Small intestine (tissue), 7 donors: ENCODE results near the gene CLASRP. TPM values are rescaled to one million over a fixed set of nuclear protein-coding genes. Genes with fewer than 3 reads are reported as not detected.
"Not testable (repeated sequence)": the region's sequence is repeated elsewhere in the genome, so short reads cannot be mapped to it uniquely, and the experiment has no call there.

Source experiments
- DNase-seq, 2 donors: peaks; one replicate each; pipeline versions ENCODE4 v3.0.0 to v3.0.0-alpha.2; 2013
- FAIRE-seq: peaks from 2 replicates; lab custom pipeline; 2012; peaks lifted over from hg19 to GRCh38; lab: Jason Lieb, UNC
- H3K27ac ChIP-seq, 3 donors: one replicate each; pipeline ENCODE4 v1.5.1; 2013; ENCODE audit warnings: low read length in 2 of 3, mild to moderate bottlenecking in 2 of 3, control low read depth in 1 of 3, inconsistent platforms in 1 of 3, low read depth in 1 of 3, moderate library complexity in 1 of 3
- H3K27me3 ChIP-seq, 3 donors: one replicate each; pipeline ENCODE4 v1.6.1; 2013; ENCODE audit warnings: low read length in 3 of 3, inconsistent platforms in 1 of 3; ENCODE audit not compliant: control insufficient read depth in 3 of 3, insufficient read depth in 3 of 3
- H3K36me3 ChIP-seq, 3 donors: one replicate each; pipeline ENCODE4 v1.6.1; 2013; ENCODE audit warnings: low read length in 3 of 3, inconsistent platforms in 1 of 3, low read depth in 1 of 3, mild to moderate bottlenecking in 1 of 3, moderate library complexity in 1 of 3; ENCODE audit not compliant: control insufficient read depth in 3 of 3, insufficient read depth in 2 of 3
- H3K4me1 ChIP-seq, 3 donors: one replicate each; pipeline ENCODE4 v1.6.1; 2013; ENCODE audit warnings: low read length in 2 of 3, inconsistent platforms in 1 of 3, low read depth in 1 of 3, mild to moderate bottlenecking in 1 of 3, moderate library complexity in 1 of 3; ENCODE audit not compliant: control insufficient read depth in 3 of 3, insufficient read depth in 2 of 3
- H3K4me3 ChIP-seq, 3 donors: one replicate each; pipeline ENCODE4 v1.5.1; 2013; ENCODE audit warnings: low read length in 3 of 3, control low read depth in 1 of 3, inconsistent platforms in 1 of 3, low read depth in 1 of 3, mild to moderate bottlenecking in 1 of 3, moderate library complexity in 1 of 3
- H3K9me3 ChIP-seq, 2 donors: one replicate each; pipeline ENCODE4 v1.6.1; 2013; ENCODE audit warnings: low read depth in 1 of 2, low read length in 1 of 2; ENCODE audit not compliant: control insufficient read depth in 2 of 2, insufficient read depth in 1 of 2
- WGBS, 3 donors: extraction: QIAGEN DNeasy Blood & Tissue Kit; methylation state at CpG; one replicate each; pipeline ENCODE4 v1.1.7; 2013; 5-methylcytosine and 5-hydroxymethylcytosine counted together
- polyA plus RNA-seq, 4 donors: library from polyadenylated mRNA; stranded (reverse) in 3 of 4; unstranded in 1 of 4; fragments of 200-250 nt in 3 of 4; fragments of 120-200 nt in 1 of 4; gene quantifications; one replicate each; pipeline versions ENCODE4 v1.2.1 to v1.2.3, GENCODE V29; 2013
- donor health status: healthy with polysubstance abuse.
- donor health status: control.
- donor health status: control.
- donor health status: Bipolar disorder and iron deficiency.
- donor health status: healthy.

Gene CLASRP
- polyA plus RNA-seq, 4 donors: 55.3 to 117 (median 80.4) TPM

DNA sequence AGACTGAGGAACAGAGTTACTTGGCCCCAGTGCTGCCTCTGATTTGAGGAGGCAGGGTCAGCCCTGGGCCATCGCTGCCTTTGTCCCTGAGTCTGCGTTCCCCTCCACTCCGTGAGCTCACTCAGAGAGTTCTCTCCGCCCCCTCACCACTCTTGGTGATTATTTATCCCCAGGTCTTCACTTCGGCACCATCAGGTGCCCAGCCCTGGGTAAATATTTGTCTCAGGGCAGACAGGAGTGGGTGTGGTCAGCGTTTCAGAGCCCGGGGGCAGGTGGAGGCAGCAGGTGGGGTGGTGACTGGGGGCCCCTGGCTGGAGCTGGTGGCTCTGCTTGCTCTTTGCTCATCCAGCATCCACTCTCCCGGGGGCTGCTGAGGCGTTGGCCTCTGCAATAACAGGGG is 74.8 kb downstream of the CLASRP start:
- peak; percentile 74 to 83 for DNase-seq
- H3K27ac ChIP-seq: peak overlapping the region; percentile 14 to 83 (median 68)
- H3K4me3 ChIP-seq: peak overlapping the region in 1 of 3 donors; percentile 8
- peaks cover 11 to 67% (median 12%) of the 10 kb centered on the region in 3 donors for H3K4me1 ChIP-seq
- no peak for FAIRE-seq
- WGBS, 3 donors: 15 to 53% (median 28%) methylated on average over 9 of the region's 9 CpGs
- H3K9me3 ChIP-seq: no peaks in the 10 kb centered on the region
- H3K27me3 ChIP-seq: no peaks in the 10 kb centered on the region
- peaks cover 0 to 54% (median 0%) of the 10 kb centered on the region in 3 donors for H3K36me3 ChIP-seq

DNA sequence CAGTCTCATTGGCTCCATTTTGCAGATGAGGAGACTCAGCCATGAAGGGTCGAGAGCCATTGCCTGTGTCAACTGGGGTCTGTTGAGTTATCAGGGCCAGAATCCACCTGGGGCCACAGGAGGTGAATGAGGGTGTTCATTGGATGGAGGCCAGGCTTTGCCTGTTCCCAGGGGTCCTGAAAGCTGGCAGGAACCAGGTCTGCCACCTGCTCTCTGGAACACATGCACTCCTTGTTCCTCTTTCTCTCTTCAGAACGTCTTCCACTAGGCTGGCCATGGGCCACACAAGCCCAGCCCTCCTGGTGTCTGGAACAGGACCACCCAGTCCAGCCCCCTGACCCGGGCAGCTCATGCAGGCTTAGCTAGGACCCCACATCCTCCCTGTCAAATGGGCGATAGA is 75.3 kb downstream of the CLASRP start:
- FAIRE-seq (no peak), DNase-seq (no peak)
- 57 to 62% (median 61%) methylated on average over 4 of the region's 4 CpGs for WGBS, 3 donors
- Histone ChIP-seq H3K27ac (peak overlapping the region; percentile 14 to 83 (median 30)), H3K36me3 (peaks cover 0 to 53% (median 0%) of the 10 kb centered on the region in 3 donors), H3K9me3 (no peaks in the 10 kb centered on the region), H3K4me3 (no peak overlapping the region), H3K27me3 (no peaks in the 10 kb centered on the region), H3K4me1 (peaks cover 11 to 67% (median 12%) of the 10 kb centered on the region in 3 donors)

DNA sequence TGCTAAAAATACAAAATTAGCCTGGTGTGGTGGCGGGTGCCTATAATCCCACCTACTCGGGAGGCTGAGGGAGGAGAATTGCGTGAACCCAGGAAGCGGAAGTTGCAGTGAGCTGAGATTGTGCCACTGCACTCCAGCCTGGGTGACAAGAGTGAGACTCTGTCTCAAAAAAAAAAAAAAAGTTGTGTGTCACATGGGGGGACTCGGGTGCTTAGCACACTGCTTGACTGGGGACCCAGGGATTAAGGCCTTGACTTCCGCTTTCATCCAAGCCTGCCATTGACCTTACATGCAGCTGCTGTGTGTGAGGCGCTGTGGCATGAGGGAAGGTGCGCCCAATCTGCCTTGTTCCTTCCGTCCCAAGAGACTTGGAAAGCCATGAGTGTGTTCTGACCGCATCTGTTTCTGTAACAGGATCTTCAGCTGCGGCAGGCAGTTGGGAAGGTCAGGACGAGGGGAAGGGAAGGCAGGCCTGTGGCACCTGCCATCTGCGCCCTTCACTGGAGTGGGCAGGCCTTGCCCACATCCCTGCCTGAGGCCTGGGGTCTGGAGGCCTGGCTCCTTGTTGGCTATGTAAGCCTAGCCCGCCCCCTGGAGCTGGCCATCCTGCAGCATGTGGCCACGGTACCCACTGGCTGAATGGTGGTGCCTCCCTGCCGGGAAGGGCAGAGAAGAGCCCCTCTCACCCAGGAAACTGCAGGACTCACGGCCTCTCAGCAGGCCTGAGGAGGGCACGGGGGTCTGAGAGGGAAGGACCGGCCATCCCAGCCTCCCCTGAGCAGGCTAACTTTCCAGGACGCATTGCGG is 77.2 kb downstream of the CLASRP start:
- FAIRE-seq (no peak), DNase-seq (no peak)
- WGBS, 3 donors: 93 to 97% (median 95%) methylated on average over 21 of the region's 21 CpGs
- Histone ChIP-seq H3K27ac (no peak overlapping the region), H3K27me3 (no peaks in the 10 kb centered on the region), H3K4me1 (peaks cover 11 to 69% (median 12%) of the 10 kb centered on the region in 3 donors), H3K4me3 (no peak overlapping the region), H3K36me3 (peaks cover 0 to 47% (median 0%) of the 10 kb centered on the region in 3 donors), H3K9me3 (no peaks in the 10 kb centered on the region)

DNA sequence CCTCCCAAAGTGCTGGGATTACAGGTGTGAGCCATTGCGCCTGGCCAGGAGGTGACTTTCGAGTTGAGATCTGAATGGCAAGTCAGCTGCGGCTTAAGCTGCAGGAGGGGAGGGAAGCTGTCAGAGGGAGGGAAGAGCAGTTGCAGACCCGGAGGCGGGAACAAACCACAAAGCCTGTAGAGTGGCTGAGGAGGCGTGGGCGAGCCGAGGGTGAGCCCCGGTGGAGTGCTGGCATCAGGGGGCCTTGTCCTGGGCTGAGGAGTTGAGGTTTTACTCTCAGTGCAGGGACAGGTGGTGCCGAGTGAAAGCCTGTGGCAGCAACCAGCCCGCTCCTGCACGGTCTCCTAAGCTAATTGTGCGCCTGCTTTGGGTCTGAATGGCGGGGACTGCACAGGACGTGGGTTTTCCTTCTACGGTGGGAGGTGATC is 78.3 kb downstream of the CLASRP start:
- WGBS, 3 donors: 51 to 52% (median 52%) methylated on average over 16 of the region's 16 CpGs
- FAIRE-seq (no peak), DNase-seq (no peak)
- no peak overlapping the region for H3K4me3 ChIP-seq
- H3K4me1 ChIP-seq: peaks cover 11 to 72% (median 11%) of the 10 kb centered on the region in 3 donors
- H3K27me3 ChIP-seq: no peaks in the 10 kb centered on the region
- no peaks in the 10 kb centered on the region for H3K9me3 ChIP-seq
- H3K27ac ChIP-seq: peak overlapping the region in 1 of 3 donors; percentile 29
- peaks cover 0 to 52% (median 0%) of the 10 kb centered on the region in 3 donors for H3K36me3 ChIP-seq

DNA sequence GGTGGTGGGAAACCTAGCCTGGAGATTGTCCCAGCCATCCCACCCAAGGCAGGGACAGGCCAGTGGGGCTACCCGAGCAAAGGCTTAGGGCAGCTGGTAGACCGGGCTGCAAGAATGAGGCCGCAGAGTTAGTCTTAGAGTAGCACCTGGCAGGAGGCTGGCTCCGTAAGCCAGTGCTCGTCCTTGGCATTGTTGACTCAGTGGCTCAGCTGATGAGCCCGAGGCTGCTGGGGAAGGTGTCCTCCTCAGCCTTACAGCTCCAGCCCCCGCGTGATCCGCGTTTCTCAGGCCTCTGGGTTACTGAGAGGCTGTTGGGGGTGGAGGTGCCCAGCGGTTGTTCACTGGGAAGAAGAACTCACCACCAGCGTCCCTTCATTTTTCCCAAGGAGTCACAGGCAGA is 78.8 kb downstream of the CLASRP start:
- Histone ChIP-seq H3K4me3 (no peak overlapping the region), H3K36me3 (peaks cover 0 to 53% (median 0%) of the 10 kb centered on the region in 3 donors), H3K27ac (peak overlapping the region in 1 of 3 donors; percentile 29), H3K27me3 (no peaks in the 10 kb centered on the region), H3K4me1 (peaks cover 7 to 69% (median 7%) of the 10 kb centered on the region in 3 donors), H3K9me3 (no peaks in the 10 kb centered on the region)
- WGBS, 3 donors: 22 to 61% (median 37%) methylated on average over 12 of the region's 12 CpGs
- FAIRE-seq (no peak), DNase-seq (no peak)

DNA sequence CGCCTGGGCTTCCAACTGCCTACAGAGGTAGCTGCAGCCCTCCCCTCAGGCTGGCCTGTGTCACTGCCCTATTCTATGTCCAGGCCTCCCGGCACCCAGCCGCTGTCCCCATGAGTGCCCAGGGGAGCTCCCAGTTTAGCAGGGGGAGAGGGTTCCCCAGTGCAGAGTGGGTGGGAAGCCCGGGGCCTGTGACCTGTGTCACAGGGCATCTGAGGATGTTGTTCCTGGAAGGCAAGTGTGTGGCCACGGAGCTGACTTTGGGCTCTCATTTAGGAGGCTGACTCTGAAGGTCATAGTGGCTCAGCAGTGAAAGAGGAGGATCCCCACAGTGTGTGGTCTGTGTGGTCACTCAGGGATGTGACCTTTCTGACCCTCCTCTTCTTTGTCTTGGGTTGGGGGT is 79.3 kb downstream of the CLASRP start:
- FAIRE-seq: no peak
- 63 to 67% (median 65%) methylated on average over 5 of the region's 5 CpGs for WGBS, 3 donors
- Histone ChIP-seq H3K4me1 (peaks cover 3 to 66% (median 6%) of the 10 kb centered on the region in 3 donors), H3K36me3 (peaks cover 0 to 55% (median 0%) of the 10 kb centered on the region in 3 donors), H3K4me3 (no peak overlapping the region), H3K27ac (peak overlapping the region; percentile 24 to 74 (median 29)), H3K9me3 (no peaks in the 10 kb centered on the region), H3K27me3 (no peaks in the 10 kb centered on the region)
- DNase-seq: no peak

DNA sequence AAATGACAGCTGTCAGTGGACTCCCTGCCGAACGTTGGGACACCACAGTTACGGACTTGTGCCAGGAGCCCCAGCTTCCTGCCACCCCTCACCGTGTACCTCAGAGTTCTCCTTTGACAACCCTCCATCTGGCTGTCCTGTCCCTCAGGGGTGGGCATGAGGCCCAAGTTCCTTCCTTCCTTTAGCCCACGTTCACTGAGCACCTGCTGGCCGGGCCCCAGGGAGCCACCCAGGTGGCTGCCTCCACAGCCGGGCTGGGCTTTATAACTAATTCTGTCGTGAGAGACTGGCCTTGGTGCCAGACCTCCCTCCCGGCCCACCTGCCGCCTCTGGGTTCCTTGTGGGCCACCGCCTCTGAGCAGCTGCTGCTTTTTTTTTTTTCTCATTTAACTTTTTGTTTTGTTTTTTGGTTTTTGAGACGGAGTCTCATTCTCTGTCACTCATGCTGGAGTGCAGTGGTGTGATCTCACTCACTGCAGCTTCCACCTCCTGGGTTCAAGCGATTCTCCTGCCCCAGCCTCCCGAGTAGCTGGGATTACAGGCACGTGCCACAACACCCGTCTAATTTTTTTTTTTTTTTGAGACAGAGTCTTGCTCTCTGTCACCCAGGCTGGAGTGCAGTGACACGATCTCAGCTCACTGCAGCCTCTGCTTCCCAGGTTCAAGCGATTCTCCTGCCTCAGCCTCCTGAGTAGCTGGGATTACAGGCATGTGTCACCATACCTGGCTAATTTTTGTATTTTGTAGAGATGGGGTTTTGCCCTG is 79.9 kb downstream of the CLASRP start:
- not testable (repeated sequence) for H3K4me3 ChIP-seq, FAIRE-seq, H3K27me3 ChIP-seq, DNase-seq, H3K9me3 ChIP-seq
- peaks cover 0 to 59% (median 0%) of the 10 kb centered on the region in 3 donors for H3K36me3 ChIP-seq
- WGBS, 3 donors: 13 to 37% (median 22%) methylated on average over 18 of the region's 18 CpGs
- H3K4me1 ChIP-seq: peaks cover 0 to 66% (median 6%) of the 10 kb centered on the region in 3 donors
- H3K27ac ChIP-seq: peak overlapping the region; percentile 24 to 74 (median 29)

DNA sequence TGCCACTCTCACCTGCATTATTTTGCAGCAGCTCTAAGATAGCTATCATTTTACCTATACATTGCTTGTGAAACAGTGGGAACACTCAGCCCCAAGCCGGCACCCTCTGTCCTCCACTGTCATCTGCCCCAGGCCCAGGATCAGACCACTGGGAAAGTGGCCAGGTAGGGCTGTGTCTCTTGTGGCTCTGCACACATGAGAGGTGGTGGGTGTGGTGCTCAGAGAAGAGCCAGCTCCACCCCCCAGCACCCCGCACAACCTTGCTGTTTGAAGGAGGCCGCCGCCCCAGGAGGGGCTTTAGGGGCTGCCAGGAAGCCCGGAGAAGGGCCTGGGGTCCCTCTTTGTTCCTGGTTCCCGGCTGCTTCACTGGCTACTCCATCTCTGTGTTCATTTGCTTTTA is 80.7 kb downstream of the CLASRP start:
- Histone ChIP-seq H3K27me3 (no peaks in the 10 kb centered on the region), H3K9me3 (no peaks in the 10 kb centered on the region), H3K4me3 (no peak overlapping the region), H3K4me1 (peaks cover 0 to 63% (median 6%) of the 10 kb centered on the region in 3 donors), H3K36me3 (peaks cover 0 to 62% (median 0%) of the 10 kb centered on the region in 3 donors), H3K27ac (no peak overlapping the region)
- WGBS, 3 donors: 67 to 79% (median 76%) methylated on average over 6 of the region's 6 CpGs
- FAIRE-seq (no peak), DNase-seq (no peak)
